GM21515 (cell line): ENCODE results near the gene C2orf74.
"Not testable (repeated sequence)": the region's sequence is repeated elsewhere in the genome, so short reads cannot be mapped to it uniquely, and the experiment has no call there.

Experiments
- ATAC-seq: cut with Tn5 transposase; IDR thresholded peaks from one replicate; pipeline ENCODE4 v1.9.1; 2021; ENCODE audit not compliant: unreplicated experiment

Gene C2orf74

GRCh38 chr2:61172671-61173070 lies 10.7 kb downstream of the C2orf74 start:
- ATAC-seq, result no peak

GRCh38 chr2:61173116-61173515 lies 11.1 kb downstream of the C2orf74 start:
- no peak for ATAC-seq

- no peak for ATAC-seq
Measured at GRCh38 chr2:61175036-61175435, 13.0 kb downstream of the C2orf74 start.

- peak; percentile 72 for ATAC-seq
Measured at GRCh38 chr2:61176755-61177726, 15.1 kb downstream of the C2orf74 start.

GRCh38 chr2:61177727-61178549 lies 15.9 kb downstream of the C2orf74 start:
- peak; percentile 9 for ATAC-seq

- no peak for ATAC-seq
Measured at GRCh38 chr2:61178603-61179545, 16.9 kb downstream of the C2orf74 start.

GRCh38 chr2:61179701-61180639 lies 18.0 kb downstream of the C2orf74 start:
- no peak for ATAC-seq

GRCh38 chr2:61180686-61181085 lies 18.7 kb downstream of the C2orf74 start:
- no peak for ATAC-seq

- no peak for ATAC-seq
Measured at GRCh38 chr2:61181382-61182058, 19.5 kb downstream of the C2orf74 start.

GRCh38 chr2:61182059-61182383 lies 20.0 kb downstream of the C2orf74 start:
- ATAC-seq, result no peak

- ATAC-seq, result no peak
Measured at GRCh38 chr2:61183795-61184194, 21.8 kb downstream of the C2orf74 start.

GRCh38 chr2:61184263-61184662 lies 22.3 kb downstream of the C2orf74 start:
- ATAC-seq, result no peak

GRCh38 chr2:61185231-61185728 lies 23.3 kb downstream of the C2orf74 start:
- ATAC-seq, result no peak

GRCh38 chr2:61187085-61187484 lies 25.1 kb downstream of the C2orf74 start:
- ATAC-seq, result no peak

GRCh38 chr2:61193670-61194561 lies 31.9 kb downstream of the C2orf74 start:
- ATAC-seq, result no peak

GRCh38 chr2:61194646-61195045 lies 32.7 kb downstream of the C2orf74 start:
- ATAC-seq, result not testable (repeated sequence)

- no peak for ATAC-seq
Measured at GRCh38 chr2:61196671-61197070, 34.7 kb downstream of the C2orf74 start.

GRCh38 chr2:61205132-61205531 lies 43.1 kb downstream of the C2orf74 start:
- ATAC-seq, result no peak
